ES-I3 (cell line): ENCODE results near the gene IL22.
A peak's percentile ranks its signal among the peaks of the same experiment; 100 is the strongest.
"Not testable (repeated sequence)": the region's sequence is repeated elsewhere in the genome, so short reads cannot be mapped to it uniquely, and the experiment has no call there.

Experiments
- H3K36me3 ChIP-seq: 2 replicates; pipeline ENCODE4 v1.6.1; 2013; ENCODE audit warnings: mild to moderate bottlenecking, low read length, control low read depth, moderate library complexity; ENCODE audit not compliant: insufficient read depth
- H3K4me1 ChIP-seq: 2 replicates; pipeline ENCODE4 v1.6.1; 2013; ENCODE audit warnings: mild to moderate bottlenecking, control low read depth, low read length; ENCODE audit not compliant: insufficient read depth
- H3K9ac ChIP-seq: 2 replicates; pipeline ENCODE4 v1.6.1; 2013; ENCODE audit warnings: low read depth, mild to moderate bottlenecking, low read length, moderate library complexity
- H3K9me3 ChIP-seq: 2 replicates; pipeline ENCODE4 v1.6.1; 2013; ENCODE audit warnings: mild to moderate bottlenecking, low read length, moderate library complexity; ENCODE audit not compliant: control insufficient read depth, insufficient read depth

The IL22 gene

GRCh38 chr12:68231229-68231628 lies 22.2 kb downstream of the IL22 start:
- H3K9me3 ChIP-seq, result no peaks in the 10 kb centered on the region
- H3K36me3 ChIP-seq, result no peaks in the 10 kb centered on the region
- no peaks in the 10 kb centered on the region for H3K4me1 ChIP-seq
- H3K9ac ChIP-seq, result no peak overlapping the region

GRCh38 chr12:68229956-68230355 lies 23.4 kb downstream of the IL22 start:
- Histone ChIP-seq H3K4me1 (no peaks in the 10 kb centered on the region), H3K9me3 (no peaks in the 10 kb centered on the region), H3K36me3 (no peaks in the 10 kb centered on the region), H3K9ac (no peak overlapping the region)

GRCh38 chr12:68227356-68227755 lies 26.0 kb downstream of the IL22 start:
- no peaks in the 10 kb centered on the region for H3K9me3 ChIP-seq
- no peaks in the 10 kb centered on the region for H3K4me1 ChIP-seq
- H3K9ac ChIP-seq, result no peak overlapping the region
- H3K36me3 ChIP-seq, result no peaks in the 10 kb centered on the region

- no peaks in the 10 kb centered on the region for H3K9me3 ChIP-seq
- H3K4me1 ChIP-seq, result no peaks in the 10 kb centered on the region
- no peak within 1 kb of the TSS for H3K9ac ChIP-seq
- no peaks in the 10 kb centered on the region for H3K36me3 ChIP-seq
Observed at GRCh38 chr12:68225576-68226476, 27.6 kb downstream of the IL22 start, which contains the start of gene IL26. Gene IL26 (minus strand): TSS chr12:68225810. CDS start chr12:68225756, 54 bp downstream.

- no peaks in the 10 kb centered on the region for H3K4me1 ChIP-seq
- H3K36me3 ChIP-seq, result no peaks in the 10 kb centered on the region
- no peaks in the 10 kb centered on the region for H3K9me3 ChIP-seq
- no peak overlapping the region for H3K9ac ChIP-seq
Observed at GRCh38 chr12:68224613-68225285, 28.7 kb downstream of the IL22 start.

- Histone ChIP-seq H3K9ac (no peak overlapping the region; the same call in 1 of the 2 replicates), H3K9me3 (no peaks in the 10 kb centered on the region), H3K36me3 (no peaks in the 10 kb centered on the region), H3K4me1 (no peaks in the 10 kb centered on the region)
Observed at GRCh38 chr12:68223067-68223747, 30.2 kb downstream of the IL22 start.

GRCh38 chr12:68222326-68222725 lies 31.1 kb downstream of the IL22 start:
- Histone ChIP-seq H3K9me3 (no peaks in the 10 kb centered on the region), H3K4me1 (no peaks in the 10 kb centered on the region), H3K36me3 (no peaks in the 10 kb centered on the region), H3K9ac (peak overlapping the region; percentile 35; the same call in 1 of the 2 replicates)

GRCh38 chr12:68221497-68221896 lies 31.9 kb downstream of the IL22 start:
- Histone ChIP-seq H3K4me1 (no peaks in the 10 kb centered on the region), H3K9me3 (no peaks in the 10 kb centered on the region), H3K9ac (no peak overlapping the region), H3K36me3 (no peaks in the 10 kb centered on the region)

- no peak overlapping the region for H3K9ac ChIP-seq
- H3K36me3 ChIP-seq, result no peaks in the 10 kb centered on the region
- H3K9me3 ChIP-seq, result no peaks in the 10 kb centered on the region
- no peaks in the 10 kb centered on the region for H3K4me1 ChIP-seq
Observed at GRCh38 chr12:68210875-68211274, 42.5 kb downstream of the IL22 start.

- not testable (repeated sequence) for H3K36me3 ChIP-seq, H3K9me3 ChIP-seq, H3K9ac ChIP-seq, H3K4me1 ChIP-seq
Observed at GRCh38 chr12:68209048-68209728, 44.2 kb downstream of the IL22 start.

- no peak overlapping the region for H3K9ac ChIP-seq
- H3K36me3 ChIP-seq, result no peaks in the 10 kb centered on the region
- H3K4me1 ChIP-seq, result no peaks in the 10 kb centered on the region
- H3K9me3 ChIP-seq, result no peaks in the 10 kb centered on the region
Observed at GRCh38 chr12:68207276-68207675, 46.1 kb downstream of the IL22 start.

- H3K36me3 ChIP-seq, result no peaks in the 10 kb centered on the region
- H3K4me1 ChIP-seq, result no peaks in the 10 kb centered on the region
- no peak overlapping the region for H3K9ac ChIP-seq
- H3K9me3 ChIP-seq, result no peaks in the 10 kb centered on the region
Observed at GRCh38 chr12:68206446-68206845, 47.0 kb downstream of the IL22 start.

GRCh38 chr12:68203460-68203875 lies 49.9 kb downstream of the IL22 start:
- no peaks in the 10 kb centered on the region for H3K36me3 ChIP-seq
- H3K9ac ChIP-seq, result no peak overlapping the region
- H3K9me3 ChIP-seq, result no peaks in the 10 kb centered on the region
- H3K4me1 ChIP-seq, result no peaks in the 10 kb centered on the region; the same call in 1 of the 2 replicates

GRCh38 chr12:68200854-68201253 lies 52.5 kb downstream of the IL22 start:
- no peaks in the 10 kb centered on the region; the same call in 1 of the 2 replicates for H3K4me1 ChIP-seq
- H3K36me3 ChIP-seq, result no peaks in the 10 kb centered on the region
- H3K9ac ChIP-seq, result no peak overlapping the region
- no peaks in the 10 kb centered on the region for H3K9me3 ChIP-seq
